Activated CD4-positive, CD25-positive, alpha-beta regulatory T cell treated with anti-CD3 and anti-CD28 coated beads, Interleukin-2, amount 50 U/mL, for 16 hours (primary cell): Measurements from ENCODE around the gene ALMS1.
"Not testable (repeated sequence)": the region's sequence is repeated elsewhere in the genome, so short reads cannot be mapped to it uniquely, and the experiment has no call there.

Source experiments
- DNase-seq: peaks from one replicate; pipeline ENCODE4 v3.0.0-alpha.2; 2020; ENCODE audit warnings: low read depth, low spot score

ALMS1 gene

GRCh38 chr2:73624625-73625024, 239.0 kb downstream of the ALMS1 start:
- not testable (repeated sequence) for DNase-seq

- DNase-seq, result not testable (repeated sequence)
These were observed 240.6 kb downstream of the ALMS1 start for GRCh38 chr2:73626237-73626636.

GRCh38 chr2:73628493-73628892, 242.9 kb downstream of the ALMS1 start:
- DNase-seq, result not testable (repeated sequence)

- not testable (repeated sequence) for DNase-seq
These were observed 245.1 kb downstream of the ALMS1 start for GRCh38 chr2:73630662-73631266.

- not testable (repeated sequence) for DNase-seq
These were observed 251.3 kb downstream of the ALMS1 start for GRCh38 chr2:73636977-73637376.

GRCh38 chr2:73638429-73638828, 252.8 kb downstream of the ALMS1 start:
- DNase-seq, result no peak

GRCh38 chr2:73640511-73640911, 254.9 kb downstream of the ALMS1 start:
- no peak for DNase-seq

GRCh38 chr2:73640946-73641766, 255.5 kb downstream of the ALMS1 start:
- DNase-seq, result no peak

- no peak for DNase-seq
These were observed 256.1 kb downstream of the ALMS1 start for GRCh38 chr2:73641767-73642062.

GRCh38 chr2:73642338-73643018, 256.8 kb downstream of the ALMS1 start, which contains the start of gene NAT8:
Gene NAT8, minus strand, starts transcription at chr2:73642422. Its CDS starts 794 bp downstream, at chr2:73641628.
- no peak for DNase-seq

GRCh38 chr2:73647690-73648089, 262.1 kb downstream of the ALMS1 start:
- DNase-seq, result not testable (repeated sequence)

- no peak for DNase-seq
These were observed 266.1 kb downstream of the ALMS1 start for GRCh38 chr2:73651591-73652230.

GRCh38 chr2:73652348-73652747, 266.7 kb downstream of the ALMS1 start:
- DNase-seq, result no peak

GRCh38 chr2:73654175-73654574, 268.5 kb downstream of the ALMS1 start:
- no peak for DNase-seq
